GM12873 (cell line): ENCODE measurements around the gene UBE2M.

Experiments used
- CTCF ChIP-seq: IDR thresholded peaks from 2 replicates; pipeline ENCODE4 v1.5.1; 2012; ENCODE audit warnings: low read depth, mild to moderate bottlenecking, moderate library complexity, low read length, control low read depth; ENCODE audit not compliant: insufficient read depth; ENCODE audit errors: missing control alignments

UBE2M gene

GRCh38 chr19:58572026-58572817 is 13.8 kb upstream of the UBE2M start:
- no peak for TF ChIP-seq CTCF

GRCh38 chr19:58571575-58571947 is 13.2 kb upstream of the UBE2M start:
- TF ChIP-seq CTCF: no peak

- TF ChIP-seq CTCF: no peak
These were observed 12.6 kb upstream of the UBE2M start for GRCh38 chr19:58570770-58571574.

- TF ChIP-seq CTCF: no peak
These were observed 11.7 kb upstream of the UBE2M start for GRCh38 chr19:58569943-58570670.

- TF ChIP-seq CTCF: no peak
These were observed 11.0 kb upstream of the UBE2M start for GRCh38 chr19:58569191-58569942.

- TF ChIP-seq CTCF: no peak
These were observed 10.2 kb upstream of the UBE2M start for GRCh38 chr19:58568453-58569130.
